HL-60 (cell line): Measurements from ENCODE around the gene AFAP1.

ENCODE experiments used
- DNase-seq, 2 experiments: peaks; one replicate each; pipeline ENCODE4 v3.0.0-alpha.2; 2010 to 2020; ENCODE audit warnings: low read depth in 1 of 2, low spot score in 1 of 2
- H3K27ac ChIP-seq: fragments of 250-450 bp; sonication (Bioruptor Pico); replicated peaks from 2 replicates; pipeline ENCODE4 v1.5.1; 2020; ENCODE audit warnings: mild to moderate bottlenecking, moderate library complexity
- H3K27me3 ChIP-seq: fragments of 250-450 bp; sonication (Bioruptor Pico); 2 replicates; pipeline ENCODE4 v1.5.1; 2021; ENCODE audit warnings: mild to moderate bottlenecking, moderate library complexity; ENCODE audit not compliant: insufficient read depth, poor library complexity, severe bottlenecking
- H3K4me3 ChIP-seq: replicated peaks from 2 replicates; pipeline ENCODE4 v1.5.1; 2011; ENCODE audit warnings: mild to moderate bottlenecking, control low read depth, low read length; ENCODE audit not compliant: insufficient read depth
- GABPA ChIP-seq: IDR thresholded peaks from 2 replicates; pipeline ENCODE4 v1.6.1; 2012; ENCODE audit warnings: low read depth
- POLR2AphosphoS5 ChIP-seq: IDR thresholded peaks from 2 replicates; pipeline ENCODE4 v1.6.1; 2012; ENCODE audit warnings: low read depth
- SPI1 ChIP-seq: IDR thresholded peaks from 2 replicates; pipeline ENCODE4 v1.6.1; 2012; ENCODE audit warnings: low read depth, mild to moderate bottlenecking, borderline replicate concordance
- TF ChIP-seq, protein P1 (sequence below): IDR thresholded peaks from 2 replicates; pipeline ENCODE4 v1.6.1; 2012; ENCODE audit warnings: low read depth; ENCODE audit not compliant: insufficient replicate concordance
- TF ChIP-seq, protein P2 (sequence below): IDR thresholded peaks from one replicate; pipeline ENCODE4 v1.5.1; 2011; ENCODE audit warnings: low read length, control low read depth, inconsistent platforms; ENCODE audit not compliant: insufficient read depth

AFAP1 gene

DNA sequence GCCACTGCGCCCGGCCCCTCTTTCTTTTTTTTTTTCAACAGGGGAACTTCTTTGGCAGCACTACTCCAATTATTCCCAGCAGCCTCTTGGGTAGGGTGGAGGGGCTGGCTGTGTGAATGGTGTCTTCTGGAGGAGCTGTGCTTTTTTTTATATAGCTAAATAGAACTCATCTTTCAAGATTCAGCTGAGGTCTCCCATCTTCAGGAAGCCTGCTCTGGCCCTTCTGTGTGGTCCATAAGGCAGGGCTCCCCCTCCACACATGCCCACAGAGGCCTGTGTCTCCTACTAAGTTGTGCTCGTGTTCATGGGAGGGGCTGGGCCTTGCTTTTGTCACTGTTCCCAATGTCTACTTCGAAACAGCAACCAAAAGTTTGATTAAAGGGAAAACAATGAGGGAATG is 116.8 kb downstream of the AFAP1 start:
- no peak overlapping the region for H3K27ac ChIP-seq
- no peak for TF ChIP-seq SPI1
- TF ChIP-seq, protein P1, sequence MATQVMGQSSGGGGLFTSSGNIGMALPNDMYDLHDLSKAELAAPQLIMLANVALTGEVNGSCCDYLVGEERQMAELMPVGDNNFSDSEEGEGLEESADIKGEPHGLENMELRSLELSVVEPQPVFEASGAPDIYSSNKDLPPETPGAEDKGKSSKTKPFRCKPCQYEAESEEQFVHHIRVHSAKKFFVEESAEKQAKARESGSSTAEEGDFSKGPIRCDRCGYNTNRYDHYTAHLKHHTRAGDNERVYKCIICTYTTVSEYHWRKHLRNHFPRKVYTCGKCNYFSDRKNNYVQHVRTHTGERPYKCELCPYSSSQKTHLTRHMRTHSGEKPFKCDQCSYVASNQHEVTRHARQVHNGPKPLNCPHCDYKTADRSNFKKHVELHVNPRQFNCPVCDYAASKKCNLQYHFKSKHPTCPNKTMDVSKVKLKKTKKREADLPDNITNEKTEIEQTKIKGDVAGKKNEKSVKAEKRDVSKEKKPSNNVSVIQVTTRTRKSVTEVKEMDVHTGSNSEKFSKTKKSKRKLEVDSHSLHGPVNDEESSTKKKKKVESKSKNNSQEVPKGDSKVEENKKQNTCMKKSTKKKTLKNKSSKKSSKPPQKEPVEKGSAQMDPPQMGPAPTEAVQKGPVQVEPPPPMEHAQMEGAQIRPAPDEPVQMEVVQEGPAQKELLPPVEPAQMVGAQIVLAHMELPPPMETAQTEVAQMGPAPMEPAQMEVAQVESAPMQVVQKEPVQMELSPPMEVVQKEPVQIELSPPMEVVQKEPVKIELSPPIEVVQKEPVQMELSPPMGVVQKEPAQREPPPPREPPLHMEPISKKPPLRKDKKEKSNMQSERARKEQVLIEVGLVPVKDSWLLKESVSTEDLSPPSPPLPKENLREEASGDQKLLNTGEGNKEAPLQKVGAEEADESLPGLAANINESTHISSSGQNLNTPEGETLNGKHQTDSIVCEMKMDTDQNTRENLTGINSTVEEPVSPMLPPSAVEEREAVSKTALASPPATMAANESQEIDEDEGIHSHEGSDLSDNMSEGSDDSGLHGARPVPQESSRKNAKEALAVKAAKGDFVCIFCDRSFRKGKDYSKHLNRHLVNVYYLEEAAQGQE = no peak
- no peaks in the 10 kb centered on the region for H3K27me3 ChIP-seq
- no peak for DNase-seq
- H3K4me3 ChIP-seq = no peak overlapping the region

DNA sequence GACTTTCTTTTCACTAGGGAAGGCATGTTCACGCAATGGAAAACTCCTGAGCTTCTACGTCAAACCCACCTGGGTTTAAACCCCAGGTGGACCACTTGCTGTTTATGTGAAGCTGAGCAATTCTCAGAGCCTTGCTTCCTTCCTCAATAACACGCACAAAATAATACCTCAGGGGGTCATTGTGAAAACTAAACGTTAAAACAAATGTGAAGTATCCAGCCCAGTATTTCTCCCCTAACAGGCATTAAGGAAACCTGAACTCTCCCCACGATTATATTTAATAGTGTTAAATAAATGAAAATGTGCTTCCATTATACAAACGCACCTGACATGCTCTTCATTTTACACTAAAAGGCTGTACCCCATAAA is 117.5 kb downstream of the AFAP1 start:
- no peak overlapping the region for H3K4me3 ChIP-seq
- no peaks in the 10 kb centered on the region for H3K27me3 ChIP-seq
- no peak overlapping the region for H3K27ac ChIP-seq
- TF ChIP-seq POLR2AphosphoS5 (no peak), SPI1 (no peak), GABPA (no peak)
- TF ChIP-seq, protein P1 = no peak
- TF ChIP-seq, protein P2, sequence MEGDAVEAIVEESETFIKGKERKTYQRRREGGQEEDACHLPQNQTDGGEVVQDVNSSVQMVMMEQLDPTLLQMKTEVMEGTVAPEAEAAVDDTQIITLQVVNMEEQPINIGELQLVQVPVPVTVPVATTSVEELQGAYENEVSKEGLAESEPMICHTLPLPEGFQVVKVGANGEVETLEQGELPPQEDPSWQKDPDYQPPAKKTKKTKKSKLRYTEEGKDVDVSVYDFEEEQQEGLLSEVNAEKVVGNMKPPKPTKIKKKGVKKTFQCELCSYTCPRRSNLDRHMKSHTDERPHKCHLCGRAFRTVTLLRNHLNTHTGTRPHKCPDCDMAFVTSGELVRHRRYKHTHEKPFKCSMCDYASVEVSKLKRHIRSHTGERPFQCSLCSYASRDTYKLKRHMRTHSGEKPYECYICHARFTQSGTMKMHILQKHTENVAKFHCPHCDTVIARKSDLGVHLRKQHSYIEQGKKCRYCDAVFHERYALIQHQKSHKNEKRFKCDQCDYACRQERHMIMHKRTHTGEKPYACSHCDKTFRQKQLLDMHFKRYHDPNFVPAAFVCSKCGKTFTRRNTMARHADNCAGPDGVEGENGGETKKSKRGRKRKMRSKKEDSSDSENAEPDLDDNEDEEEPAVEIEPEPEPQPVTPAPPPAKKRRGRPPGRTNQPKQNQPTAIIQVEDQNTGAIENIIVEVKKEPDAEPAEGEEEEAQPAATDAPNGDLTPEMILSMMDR = no peak
- DNase-seq = no peak

DNA sequence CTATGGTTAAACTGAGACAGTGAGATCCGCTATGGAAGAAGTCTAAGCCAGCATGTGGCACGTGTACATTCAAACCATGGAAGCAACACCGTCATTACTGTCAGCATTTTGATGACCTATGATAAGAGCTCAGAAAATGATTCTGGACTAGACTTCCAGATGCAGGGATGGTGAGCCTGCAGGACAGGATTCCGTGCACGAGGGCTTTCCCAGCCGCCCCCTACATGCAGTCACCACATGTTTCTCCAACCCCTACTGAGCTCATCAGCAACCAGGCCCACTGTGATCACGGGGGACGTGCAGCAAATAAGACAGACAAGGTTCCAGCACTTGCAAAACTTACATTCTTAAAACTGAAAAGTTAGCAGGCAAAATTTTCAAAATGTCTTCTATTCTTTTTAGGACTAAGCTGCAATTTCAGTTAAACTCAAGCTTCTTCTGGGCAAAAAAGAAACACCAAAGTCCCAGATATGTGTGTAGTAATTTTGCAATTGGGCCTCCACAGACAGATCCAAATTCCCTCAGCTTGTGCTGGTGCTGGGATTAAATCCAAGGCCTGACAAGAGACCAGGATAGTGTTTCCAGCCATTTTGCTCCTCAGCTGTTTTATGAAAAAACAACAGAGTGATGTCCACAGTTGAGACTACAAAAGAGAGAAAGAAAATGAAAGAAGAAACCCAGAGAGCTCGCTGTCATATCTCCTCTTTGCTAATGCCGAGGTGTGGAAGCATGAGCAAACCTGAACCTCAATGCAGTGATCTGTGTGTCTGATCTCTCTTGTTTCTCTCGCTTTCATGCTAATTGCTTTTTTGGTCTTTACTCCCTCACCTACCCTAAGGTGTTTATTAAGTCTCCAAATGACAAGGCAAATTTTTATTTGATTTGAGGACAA is 118.2 kb downstream of the AFAP1 start:
- no peak for DNase-seq

More for the DNA sequence above, 118.2 kb downstream of the AFAP1 start:
- Histone ChIP-seq H3K4me3 (no peak overlapping the region), H3K27ac (no peak overlapping the region), H3K27me3 (no peaks in the 10 kb centered on the region)
- TF ChIP-seq GABPA (no peak), SPI1 (no peak), POLR2AphosphoS5 (no peak)
- TF ChIP-seq, protein P1 = no peak
- TF ChIP-seq, protein P2 = no peak
